GM21360 (cell line): ENCODE measurements around the gene NOC4L.
"Not testable (repeated sequence)": the region's sequence is repeated elsewhere in the genome, so short reads cannot be mapped to it uniquely, and the experiment has no call there.

Experiments
- ATAC-seq: cut with Tn5 transposase; IDR thresholded peaks from one replicate; pipeline ENCODE4 v1.9.1; 2021; ENCODE audit warnings: mild to moderate bottlenecking, moderate library complexity; ENCODE audit not compliant: unreplicated experiment

The NOC4L gene

DNA sequence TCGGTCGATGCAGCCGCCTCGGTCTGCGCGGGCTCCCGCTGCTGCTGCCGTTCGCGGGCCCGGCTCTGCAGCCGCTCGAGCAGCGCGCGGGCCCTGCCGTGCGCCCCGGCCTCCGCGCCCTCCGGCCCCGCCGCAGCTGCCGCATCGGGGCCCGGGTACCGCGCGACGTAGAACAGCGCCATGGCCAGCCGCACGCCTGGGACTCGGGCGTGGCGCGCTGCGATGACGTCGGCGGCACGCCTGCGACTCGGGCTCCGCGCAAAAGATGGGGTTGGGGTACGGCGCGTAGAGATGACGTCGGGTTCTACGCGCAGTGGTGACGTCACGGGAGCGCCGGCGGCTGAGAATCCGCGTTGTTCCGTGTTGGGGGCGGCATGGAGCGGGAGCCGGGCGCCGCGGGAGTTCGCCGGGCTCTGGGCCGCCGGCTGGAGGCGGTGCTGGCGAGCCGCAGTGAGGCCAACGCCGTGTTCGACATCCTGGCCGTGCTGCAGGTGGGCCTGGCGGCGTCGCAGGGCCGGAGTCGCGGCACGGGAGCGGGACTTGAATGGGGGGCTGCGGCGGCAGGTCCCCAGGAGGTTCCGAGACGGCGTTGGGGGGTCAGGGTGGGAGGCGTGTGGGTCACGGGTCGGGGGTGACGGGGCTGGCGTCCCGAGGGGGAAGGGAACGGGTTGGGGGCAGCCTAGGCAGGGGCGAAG, at the start of gene NOC4L, which contains the start of gene DDX51:
Gene NOC4L (plus strand): TSS at position 343 of the 695 bp plus-strand sequence. CDS start 32 bp downstream, at position 375.
Gene DDX51 (minus strand): TSS at position 205 of the 695 bp plus-strand sequence. CDS start 23 bp downstream, at position 182.
- ATAC-seq: peak; percentile 84

- no peak for ATAC-seq
Measured at GRCh38 chr12:132095520-132096409, 48.5 kb upstream of the NOC4L start.

DNA sequence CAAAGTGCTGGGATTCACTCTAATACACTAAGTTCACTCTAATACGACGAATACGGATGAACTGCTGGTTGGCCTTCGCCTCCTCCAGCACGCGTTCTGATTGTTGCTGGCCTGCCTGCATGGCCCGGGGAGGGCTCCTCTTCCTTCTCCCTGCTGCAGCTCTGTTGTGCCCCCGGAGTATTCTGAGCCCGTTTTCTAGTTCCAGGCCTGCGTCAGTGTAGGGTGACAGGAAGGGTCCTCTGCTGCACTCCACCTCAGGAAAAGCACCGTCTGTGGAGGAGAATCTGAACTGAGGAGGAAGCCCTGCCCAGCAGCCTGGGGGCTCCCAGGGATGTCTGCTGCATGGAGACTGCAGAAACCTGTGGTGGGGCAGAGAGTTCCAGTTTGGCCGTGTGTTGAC, 44.5 kb upstream of the NOC4L start:
- ATAC-seq: no peak

DNA sequence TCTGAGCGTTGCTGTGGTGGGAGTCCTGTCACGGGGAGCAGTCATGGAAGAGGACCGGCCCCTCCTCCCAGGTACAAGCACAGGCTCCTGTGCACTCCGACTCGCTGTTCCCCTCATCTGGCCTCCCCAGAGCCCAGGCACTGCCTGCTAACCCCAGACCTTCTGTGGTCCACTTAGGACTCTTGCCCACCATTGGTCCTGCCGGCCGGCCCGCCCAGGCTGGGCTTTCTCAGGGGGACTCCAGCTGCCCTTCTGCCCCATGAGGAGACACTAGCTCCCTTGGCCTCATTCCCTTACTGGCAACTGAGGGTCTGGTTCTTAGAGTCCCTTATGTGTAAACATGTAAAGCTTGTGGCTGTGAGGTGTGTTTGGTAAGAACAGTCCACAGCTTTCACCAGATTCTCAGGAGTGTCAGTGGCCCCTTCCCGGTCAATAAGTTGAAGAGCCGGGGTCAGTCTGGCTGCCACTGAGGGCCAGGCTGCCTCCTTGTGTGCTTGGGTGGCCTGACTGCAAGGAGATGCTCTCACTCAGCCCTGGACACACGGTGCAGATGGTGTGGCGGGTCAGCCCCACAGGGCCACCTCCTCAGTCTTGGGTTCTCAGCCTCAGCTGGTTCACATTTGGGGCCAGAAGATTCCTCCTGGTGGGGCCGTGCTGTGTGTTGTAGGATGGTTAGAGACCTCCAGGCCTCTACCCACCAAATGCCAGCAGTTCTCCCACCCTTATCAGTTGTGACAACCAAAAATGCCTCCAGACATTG, 43.8 kb upstream of the NOC4L start:
- no peak for ATAC-seq

GRCh38 chr12:132102297-132102696, 42.0 kb upstream of the NOC4L start:
- ATAC-seq: no peak

- ATAC-seq: not testable (repeated sequence)
Measured at GRCh38 chr12:132103072-132103471, 41.2 kb upstream of the NOC4L start.

DNA sequence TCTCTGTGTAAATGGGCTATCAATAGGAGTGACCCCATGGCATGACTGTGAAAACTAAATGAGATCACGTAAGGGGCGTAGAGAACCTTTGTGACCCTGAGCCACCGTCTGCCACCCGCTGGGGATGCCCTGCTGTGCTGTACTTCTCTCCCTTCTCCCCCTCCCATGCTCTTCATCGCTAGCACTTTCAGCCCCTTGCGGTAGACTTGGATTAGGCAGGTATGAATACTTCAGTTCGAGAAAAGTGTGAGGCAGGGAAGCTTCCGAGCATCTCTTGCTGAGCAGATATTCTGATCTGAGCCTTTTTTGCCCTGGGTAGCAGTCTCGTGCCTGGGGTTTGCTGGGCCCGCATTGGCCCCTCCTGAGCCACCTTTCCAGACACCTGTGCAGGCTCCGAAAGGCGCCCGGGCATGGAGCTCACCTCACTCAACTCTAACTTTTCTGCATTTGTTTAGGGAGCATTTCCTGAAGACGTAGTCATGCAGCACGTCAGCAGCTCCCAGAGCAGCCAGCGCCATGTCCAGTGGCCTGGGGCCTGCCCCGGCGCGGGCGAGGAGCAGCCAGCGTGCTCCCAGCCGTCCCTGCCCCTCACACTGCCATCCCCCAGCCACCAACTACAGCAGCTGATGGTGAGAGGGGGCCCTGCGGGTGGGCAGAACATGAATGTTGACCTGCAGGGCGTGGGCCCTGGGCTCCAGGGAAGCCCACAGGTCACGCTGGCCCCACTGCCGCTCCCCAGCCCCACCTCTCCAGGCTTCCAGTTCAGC, 40.5 kb upstream of the NOC4L start:
- ATAC-seq: no peak

GRCh38 chr12:132105467-132105866, 38.8 kb upstream of the NOC4L start:
- ATAC-seq: no peak

GRCh38 chr12:132106921-132107320, 37.3 kb upstream of the NOC4L start:
- no peak for ATAC-seq

DNA sequence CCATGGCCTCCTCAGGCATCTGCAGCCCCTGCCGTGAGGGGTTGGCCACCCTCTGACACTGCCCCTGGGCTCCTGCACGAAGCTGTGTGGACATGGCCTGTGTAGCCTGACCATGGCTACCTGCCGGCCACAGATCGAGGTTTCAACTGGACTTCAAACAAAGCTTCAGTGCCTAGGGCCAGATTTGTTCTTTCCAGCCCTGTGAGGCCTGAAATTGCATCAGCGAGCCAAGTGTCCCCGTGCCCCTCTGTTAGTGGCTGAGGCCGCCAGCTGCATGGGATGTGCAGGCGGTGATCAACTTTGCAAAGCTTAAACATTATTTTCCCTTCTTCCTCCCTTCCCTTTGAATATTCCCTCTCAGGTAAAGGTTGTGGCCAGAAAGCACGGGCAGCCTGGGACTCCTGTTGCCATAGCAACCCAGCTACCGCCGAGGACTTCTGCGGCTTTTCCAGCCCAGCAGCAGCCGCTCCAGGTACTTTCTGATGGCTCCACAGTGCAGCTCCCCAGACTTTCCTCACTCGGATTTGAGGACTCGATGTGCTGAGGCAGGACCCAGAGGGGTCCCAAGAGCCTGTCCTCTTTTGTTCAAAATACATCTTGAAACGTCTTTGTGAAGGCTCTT, 35.9 kb upstream of the NOC4L start:
- no peak for ATAC-seq

- ATAC-seq: no peak
Measured at GRCh38 chr12:132109741-132110140, 34.5 kb upstream of the NOC4L start.

GRCh38 chr12:132110677-132111076, 33.6 kb upstream of the NOC4L start:
- ATAC-seq: no peak

GRCh38 chr12:132111654-132112304, 32.5 kb upstream of the NOC4L start:
- ATAC-seq: no peak

- no peak for ATAC-seq
Measured at GRCh38 chr12:132114667-132115066, 29.6 kb upstream of the NOC4L start.

DNA sequence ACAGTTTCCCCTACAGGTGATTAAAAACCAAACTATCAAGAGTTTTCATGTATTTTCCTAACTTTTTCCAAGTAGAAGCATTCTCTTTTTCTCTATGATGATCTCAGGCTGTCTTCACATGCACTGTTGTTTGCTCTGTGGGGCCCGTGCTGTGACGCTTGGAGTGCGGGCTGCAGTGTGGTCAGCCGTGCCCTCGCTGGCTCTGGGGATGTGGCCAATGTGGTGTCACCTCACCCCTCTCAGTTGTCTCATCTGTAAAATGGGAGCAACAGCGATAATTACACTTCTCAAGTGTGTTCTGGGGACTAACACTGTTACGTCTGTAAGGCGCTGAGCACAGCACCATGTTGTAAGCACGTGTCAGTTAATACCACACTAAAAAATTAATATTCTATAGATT, 28.8 kb upstream of the NOC4L start:
- ATAC-seq: no peak

- ATAC-seq: no peak
Measured at GRCh38 chr12:132116709-132117557, 27.3 kb upstream of the NOC4L start.

DNA sequence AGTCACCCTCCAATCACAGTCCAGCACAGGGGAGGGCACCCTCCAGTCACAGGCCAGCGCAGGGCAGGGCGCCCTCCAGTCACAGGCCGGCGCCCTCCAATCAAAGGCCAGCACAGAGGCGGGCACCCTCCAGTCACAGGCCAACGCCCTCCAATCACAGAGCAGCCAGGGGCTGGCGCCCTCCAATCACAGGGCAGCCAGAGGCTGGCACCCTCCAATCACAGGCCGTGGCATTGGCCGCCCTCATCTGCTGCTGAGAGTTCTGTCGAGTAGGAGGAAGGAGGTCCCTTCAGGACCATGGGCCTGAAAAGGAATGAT, 26.7 kb upstream of the NOC4L start:
- ATAC-seq: no peak

GRCh38 chr12:132118876-132119275, 25.4 kb upstream of the NOC4L start:
- ATAC-seq: no peak

GRCh38 chr12:132121283-132121682, 23.0 kb upstream of the NOC4L start:
- no peak for ATAC-seq
